OCI-M2 (cell line): Measurements from ENCODE around the gene RGN.
A peak's percentile ranks its signal among the peaks of the same experiment; 100 is the strongest.
"Not testable (repeated sequence)": the region's sequence is repeated elsewhere in the genome, so short reads cannot be mapped to it uniquely, and the experiment has no call there.

Experiments used
- DNase-seq: peaks from one replicate; lab custom pipeline; 2025; ENCODE audit not compliant: unreplicated experiment; lab: John Stamatoyannopoulos, UW

RGN gene

DNA sequence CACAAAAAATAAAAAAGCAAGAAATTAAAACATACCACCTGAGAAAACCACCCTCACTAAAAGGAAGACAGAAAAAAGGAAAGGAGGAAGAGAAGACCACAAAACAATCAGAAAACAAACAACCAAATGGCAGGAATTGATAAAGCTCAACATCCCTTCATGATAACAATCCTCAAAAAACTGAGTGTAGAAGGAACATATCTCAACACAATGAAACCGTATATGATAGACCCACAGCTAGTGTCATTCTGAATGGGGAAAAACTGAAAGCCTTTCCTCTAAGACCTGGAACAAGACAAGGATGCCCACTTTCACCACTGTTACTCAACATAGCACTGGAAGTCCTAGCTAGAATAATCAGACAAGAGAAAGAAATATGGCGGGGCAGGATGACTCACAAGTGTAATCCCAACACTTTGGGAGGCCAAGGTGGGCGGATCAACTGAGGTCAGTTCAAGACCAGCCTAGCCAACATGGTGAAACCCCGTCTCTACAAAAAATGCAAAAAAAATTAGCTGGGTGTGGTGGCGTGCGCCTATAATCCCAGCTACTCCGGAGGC lies 38.4 kb downstream of the RGN start:
- not testable (repeated sequence) for DNase-seq

- not testable (repeated sequence) for DNase-seq
Observed at GRCh38 chrX:47124466-47124865, 46.2 kb downstream of the RGN start.

DNA sequence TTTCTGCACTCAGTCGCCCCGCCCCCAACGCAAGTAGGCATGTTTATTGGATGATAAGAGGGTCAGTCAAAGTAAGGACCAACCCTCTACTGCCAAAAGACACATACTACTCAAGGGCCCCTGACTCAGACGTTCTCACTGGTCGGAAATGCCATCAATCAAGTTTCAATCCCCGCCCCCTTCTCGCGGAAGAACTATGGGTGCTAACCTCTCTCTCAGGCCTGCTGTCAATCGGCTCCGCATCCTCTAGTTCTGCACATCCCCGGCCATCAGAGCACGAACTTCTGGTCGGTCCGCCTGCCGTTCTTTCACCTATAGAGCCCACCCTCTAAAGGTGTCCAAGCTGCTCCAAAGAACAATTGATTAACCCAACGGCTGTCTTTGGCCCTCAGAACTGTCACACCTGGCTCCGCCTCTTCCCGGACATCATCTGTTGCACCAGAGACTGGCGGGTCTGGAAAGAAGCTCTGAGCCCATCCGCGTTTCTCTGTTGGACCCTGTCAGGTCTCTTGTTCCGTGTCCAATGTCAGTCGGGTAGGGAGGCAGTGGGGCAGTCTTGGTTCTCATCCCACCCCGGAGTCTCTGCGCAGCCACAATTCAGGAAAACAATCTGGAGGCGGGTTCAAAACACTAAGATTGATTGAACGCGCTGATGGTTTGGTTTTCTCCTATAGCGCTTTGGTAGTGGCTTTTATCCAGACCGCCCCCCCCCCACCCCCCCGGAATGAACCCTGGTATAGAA lies 51.1 kb downstream of the RGN start:
- DNase-seq = peak; percentile 94

- no peak for DNase-seq
Observed at GRCh38 chrX:47129899-47130358, 51.7 kb downstream of the RGN start.

DNA sequence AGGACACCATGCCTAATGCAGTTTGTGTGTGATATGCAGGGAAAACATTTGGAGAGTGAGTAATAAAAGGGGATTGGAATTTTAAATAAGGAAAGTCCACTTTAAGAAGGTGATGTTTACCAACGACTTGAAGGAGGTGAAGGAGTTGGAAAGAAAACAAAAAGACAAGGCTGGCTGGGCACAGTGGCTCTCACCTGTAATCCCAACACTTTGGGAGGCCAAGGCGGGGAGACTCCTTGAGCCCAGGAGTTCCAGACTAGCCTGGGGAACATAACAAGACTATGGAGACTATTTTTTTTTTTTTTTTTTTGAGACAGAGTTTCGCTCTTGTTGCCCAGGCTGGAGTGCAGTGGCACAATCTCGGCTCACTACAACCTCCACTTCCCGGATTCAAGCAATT lies 55.2 kb downstream of the RGN start:
- no peak for DNase-seq

DNA sequence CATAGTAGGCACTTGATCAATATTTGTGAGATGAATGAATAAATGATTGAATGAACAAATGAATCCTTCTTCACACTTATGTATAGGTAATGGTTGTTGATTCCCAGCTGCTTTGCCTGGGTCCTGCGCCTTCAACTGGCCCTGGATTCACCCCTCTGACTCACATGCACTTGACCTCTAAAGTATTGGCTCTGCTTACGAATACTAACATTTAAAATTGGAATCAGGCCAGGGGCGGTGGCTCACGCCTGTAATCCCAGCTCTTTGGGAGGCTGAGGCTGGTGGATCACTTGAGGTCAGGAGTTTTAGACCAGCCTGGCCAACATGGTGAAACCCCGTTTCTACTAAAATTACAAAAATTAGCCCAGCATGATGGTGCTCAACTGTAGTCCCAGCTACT lies 57.4 kb downstream of the RGN start:
- not testable (repeated sequence) for DNase-seq

DNA sequence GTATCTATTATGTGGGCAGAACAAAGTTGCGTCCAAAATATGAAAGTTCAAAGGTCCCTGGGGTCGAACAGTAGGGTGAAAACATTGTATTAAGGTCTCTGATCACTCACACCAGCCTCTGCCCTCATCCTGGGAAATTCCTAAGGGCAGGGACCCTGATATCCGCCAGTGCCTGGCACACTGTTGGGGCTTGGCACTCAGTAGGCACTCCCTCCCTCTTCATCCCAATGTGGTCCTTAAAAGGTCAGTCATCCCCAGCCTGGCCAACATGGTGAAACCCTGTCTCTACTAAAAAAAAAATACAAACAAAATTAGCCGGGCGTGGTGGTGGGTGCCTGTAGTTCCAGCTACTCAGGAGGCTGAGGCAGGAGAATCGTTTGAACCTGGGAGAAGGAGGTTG lies 59.9 kb downstream of the RGN start:
- DNase-seq = no peak
